PC-9 (cell line): ENCODE measurements around the gene CABLES2. TPM values are rescaled to one million over a fixed set of nuclear protein-coding genes. Genes with fewer than 3 reads are reported as not detected.

ENCODE experiments used
- BruUV-seq: library from RNA; stranded (reverse); fragments of 400-500 nt; replicated peaks from 2 replicates; lab custom pipeline; 2021; lab: Mats Ljungman, UMichigan
- CTCF ChIA-PET: fragments of 300-600 bp; sonication (Branson Sonifier 250); formaldehyde crosslinking; loops from one replicate; lab custom pipeline; 2022; ENCODE audit warnings: antibody characterized with exemption; lab: Charles Lee
- POLR2A ChIA-PET: fragments of 300-600 bp; sonication (Branson Sonifier 250); formaldehyde crosslinking; loops from one replicate; lab custom pipeline; 2022; ENCODE audit warnings: antibody characterized with exemption; ENCODE audit not compliant: unreplicated experiment; lab: Charles Lee
- DNase-seq, 2 experiments: peaks; one replicate each; pipeline versions ENCODE4 v3.0.0 to v3.0.0-alpha.2; 2015 to 2022; ENCODE audit warnings: mixed read lengths in 1 of 2
- H2AFZ ChIP-seq: fragments of 200-600 bp; sonication (generic); 2 replicates; pipeline ENCODE4 v1.8.1; 2017; ENCODE audit warnings: antibody characterized with exemption
- H3F3A ChIP-seq: fragments of 200-600 bp; sonication (generic); 2 replicates; pipeline ENCODE4 v1.8.1; 2017; ENCODE audit warnings: antibody characterized with exemption, mild to moderate bottlenecking, low read depth; ENCODE audit not compliant: insufficient read depth
- H3K27ac ChIP-seq: fragments of 200-600 bp; sonication (generic); 2 replicates; pipeline ENCODE4 v1.6.1; 2016; ENCODE audit warnings: mixed run types
- H3K27me3 ChIP-seq: fragments of 200-600 bp; sonication (generic); 2 replicates; pipeline ENCODE4 v1.6.1; 2016; ENCODE audit warnings: low read depth, mixed run types; ENCODE audit not compliant: insufficient read depth
- H3K36me3 ChIP-seq: fragments of 200-600 bp; sonication (generic); 2 replicates; pipeline ENCODE4 v1.6.1; 2016; ENCODE audit warnings: low read depth, mixed run types
- H3K4me1 ChIP-seq: fragments of 200-600 bp; sonication (generic); replicated peaks from 2 replicates; pipeline ENCODE4 v1.6.1; 2016; ENCODE audit warnings: mixed run types; ENCODE audit not compliant: insufficient read depth
- H3K4me2 ChIP-seq: fragments of 200-600 bp; sonication (generic); 2 replicates; pipeline ENCODE4 v1.6.1; 2017; ENCODE audit warnings: mixed run types
- H3K4me3 ChIP-seq: fragments of 200-600 bp; sonication (generic); 2 replicates; pipeline ENCODE4 v1.6.1; 2016; ENCODE audit warnings: mixed run types
- H3K79me2 ChIP-seq: fragments of 200-600 bp; sonication (generic); 2 replicates; pipeline ENCODE4 v1.6.1; 2017; ENCODE audit warnings: low read depth, mixed run types
- H3K9me2 ChIP-seq: fragments of 200-600 bp; sonication (generic); 2 replicates; pipeline ENCODE4 v1.8.1; 2017; ENCODE audit warnings: mild to moderate bottlenecking; ENCODE audit not compliant: insufficient read depth
- H3K9me3 ChIP-seq: fragments of 200-600 bp; sonication (generic); 2 replicates; pipeline ENCODE4 v1.8.1; 2016; ENCODE audit warnings: low read depth; ENCODE audit not compliant: insufficient read depth
- H4K20me1 ChIP-seq: fragments of 200-600 bp; sonication (generic); 2 replicates; pipeline ENCODE4 v1.8.1; 2017; ENCODE audit not compliant: insufficient read depth
- CTCF ChIP-seq: fragments of 200-600 bp; sonication (generic); conservative IDR thresholded peaks from 2 replicates; pipeline ENCODE4 v1.6.1; 2017; ENCODE audit warnings: mixed run types, antibody characterized with exemption, mild to moderate bottlenecking, moderate library complexity
- EZH2 ChIP-seq: fragments of 200-600 bp; sonication (generic); IDR thresholded peaks from 2 replicates; pipeline ENCODE4 v1.8.0; 2017; ENCODE audit warnings: antibody characterized with exemption, low read depth
- intact Hi-C: fragments of 100-400 bp; cut with micrococcal nuclease; formaldehyde crosslinking; loops from one replicate; pipeline ENCODE4 v1.10.0; 2022; ENCODE audit not compliant: unreplicated experiment
- total RNA-seq: library from RNA; stranded (reverse); gene quantifications from 2 replicates; pipeline ENCODE4 v1.2.3, GENCODE V29; 2021

CABLES2 gene
- total RNA-seq, 1 experiment from 2014 or later, result 14.1 TPM

DNA sequence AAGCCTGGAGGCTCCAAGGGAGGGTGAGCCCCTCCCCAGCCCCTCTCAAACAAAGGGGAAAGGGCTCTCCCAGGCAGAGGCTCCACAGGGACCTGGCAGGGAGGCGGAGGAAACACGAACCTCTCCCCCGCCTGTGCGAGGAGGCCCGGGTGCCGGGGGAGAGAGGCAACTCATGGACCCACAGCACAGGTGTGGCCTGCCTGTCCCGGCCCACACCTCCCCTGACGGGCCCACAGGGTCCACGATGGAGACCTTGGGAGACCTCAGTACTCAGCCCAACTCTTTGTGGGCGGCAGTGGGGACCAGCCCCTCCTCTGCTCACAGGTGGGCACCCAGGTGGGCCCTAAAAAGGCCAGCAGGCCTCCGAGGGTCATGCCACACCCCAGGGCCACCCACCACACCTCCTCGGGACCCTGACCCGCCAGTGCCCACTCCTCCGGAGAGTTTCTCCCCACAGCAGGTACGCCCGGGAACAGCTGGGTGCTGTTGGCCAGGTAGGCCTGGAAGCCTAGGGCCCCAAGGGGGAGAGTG is 52.2 kb downstream of the CABLES2 start:
- Histone ChIP-seq H3K9me2 (no peaks in the 10 kb centered on the region), H3K27me3 (no peaks in the 10 kb centered on the region), H3F3A (peaks cover 78% of the 10 kb centered on the region), H3K4me1 (peaks cover 96% of the 10 kb centered on the region), H3K27ac (peak overlapping the region; percentile 86), H2AFZ (no peak overlapping the region), H3K4me3 (no peak overlapping the region), H3K9me3 (no peaks in the 10 kb centered on the region), H3K4me2 (peak overlapping the region; percentile 91), H4K20me1 (peaks cover 25% of the 10 kb centered on the region; the same call in 1 of the 2 replicates), H3K79me2 (peaks cover 86% of the 10 kb centered on the region), H3K36me3 (peaks cover 8% of the 10 kb centered on the region; the same call in 1 of the 2 replicates)
- ChIA-PET POLR2A (no interaction called here), CTCF (no interaction called here)
- intact Hi-C loops, result loop anchor here (5.0 kb wide), 2 partner anchors 213 to 267 kb away; partner anchors contain the start of genes PSMA7 and SS18L1
- BruUV-seq, result no TSS peak
- no peak for DNase-seq
- TF ChIP-seq EZH2 (no peak), CTCF (no peak)

DNA sequence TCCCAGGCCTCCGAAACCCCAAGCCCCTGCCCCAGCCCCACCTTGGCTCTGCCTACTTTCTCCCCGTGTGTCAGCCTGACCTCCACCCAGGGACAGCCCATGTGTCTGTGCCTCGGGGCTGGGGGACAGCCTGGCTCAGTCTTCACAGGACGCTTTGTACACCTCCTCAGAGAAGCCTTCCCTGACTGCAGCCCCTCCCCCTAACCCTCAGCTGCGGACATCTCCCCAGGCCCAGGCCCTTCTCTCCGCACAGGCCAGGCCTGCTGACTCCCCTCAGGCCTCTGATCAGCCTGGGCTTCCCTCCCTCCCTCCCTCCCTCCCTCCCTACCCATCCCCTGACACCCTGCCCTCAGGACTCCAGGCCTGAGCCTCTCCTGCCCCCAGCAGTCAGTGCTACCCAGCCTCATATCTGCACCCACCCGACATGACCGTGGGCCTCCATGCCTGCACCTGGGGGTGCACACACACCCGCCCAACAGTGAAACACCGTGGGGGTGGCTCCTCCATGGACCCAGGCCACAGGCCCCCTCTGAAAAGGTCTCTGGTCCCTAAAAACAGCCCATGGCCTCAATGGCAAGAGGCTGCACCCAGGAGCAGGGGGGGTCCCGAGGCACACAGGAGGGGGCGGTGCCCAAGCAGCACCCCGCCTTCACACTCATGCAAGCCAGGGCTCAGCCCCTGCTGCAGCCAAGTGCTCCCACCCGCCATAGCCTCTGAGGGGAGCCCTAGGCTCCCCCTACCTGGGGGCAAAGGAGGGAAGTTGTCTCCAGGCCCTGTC is 52.9 kb downstream of the CABLES2 start:
- H3K9me2 ChIP-seq, result no peaks in the 10 kb centered on the region
- no peak overlapping the region for H2AFZ ChIP-seq
- peaks cover 79% of the 10 kb centered on the region for H3F3A ChIP-seq
- POLR2A ChIA-PET, result interaction anchor here (0.6 kb wide), 1 partner anchor 12 kb away, joined by 3 read pairs; no protein-coding TSS in a partner anchor
- peaks cover 88% of the 10 kb centered on the region for H3K79me2 ChIP-seq
- H4K20me1 ChIP-seq, result peaks cover 25% of the 10 kb centered on the region; the same call in 1 of the 2 replicates
- peak overlapping the region; percentile 91; the same call in 1 of the 2 replicates for H3K4me2 ChIP-seq
- H3K36me3 ChIP-seq, result peaks cover 8% of the 10 kb centered on the region
- no peaks in the 10 kb centered on the region for H3K27me3 ChIP-seq
- TF ChIP-seq CTCF, result no peak
- no peak for TF ChIP-seq EZH2
- no peaks in the 10 kb centered on the region for H3K9me3 ChIP-seq
- DNase-seq, result no peak
- BruUV-seq, result no TSS peak
- peaks cover 96% of the 10 kb centered on the region for H3K4me1 ChIP-seq
- CTCF ChIA-PET, result no interaction called here
- H3K27ac ChIP-seq, result peak overlapping the region; percentile 87
- intact Hi-C loops, result no loop called here
- no peak overlapping the region for H3K4me3 ChIP-seq

DNA sequence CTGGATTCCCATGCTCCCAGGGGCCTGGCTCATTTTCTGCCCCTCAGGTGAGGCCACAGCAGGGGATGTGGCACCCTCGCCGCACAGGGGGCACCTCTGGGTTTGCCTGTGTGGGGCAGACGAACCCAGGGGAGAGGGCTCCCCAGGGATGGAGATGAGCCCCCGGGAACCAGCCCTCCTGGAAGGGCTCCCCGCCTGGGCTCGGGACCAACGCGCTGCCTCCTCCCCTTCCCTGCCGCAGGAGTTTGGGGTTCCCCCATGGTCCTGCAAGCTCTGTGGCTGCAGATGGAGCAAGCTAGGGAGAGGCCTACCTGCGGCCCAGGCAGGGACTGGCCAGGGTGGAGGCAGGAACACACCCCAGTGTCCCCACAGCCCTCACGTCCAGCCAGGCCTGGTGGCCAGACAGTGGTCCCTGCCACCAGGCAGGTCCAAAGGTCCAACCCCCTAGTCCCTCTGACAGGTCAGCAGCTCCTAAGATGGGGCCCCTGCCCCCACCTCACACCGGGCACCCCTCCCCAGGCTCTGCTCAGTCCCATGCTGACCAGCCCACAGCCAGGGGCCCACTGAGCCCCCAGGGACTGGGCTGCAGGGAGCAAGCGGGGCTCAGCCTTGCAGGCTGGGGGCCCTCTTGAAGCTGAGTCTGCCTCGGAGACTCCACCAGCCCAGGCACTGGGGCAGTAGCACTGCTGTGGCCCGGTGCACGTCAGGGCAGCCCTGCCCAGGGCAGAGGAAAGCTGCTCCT is 53.6 kb downstream of the CABLES2 start:
- DNase-seq, result no peak
- Histone ChIP-seq H3F3A (peaks cover 78% of the 10 kb centered on the region), H3K4me1 (peaks cover 88% of the 10 kb centered on the region), H3K36me3 (peaks cover 8% of the 10 kb centered on the region), H3K4me2 (no peak overlapping the region; the same call in 1 of the 2 replicates), H3K27ac (peak overlapping the region; percentile 87), H4K20me1 (peaks cover 25% of the 10 kb centered on the region; the same call in 1 of the 2 replicates), H2AFZ (no peak overlapping the region), H3K4me3 (no peak overlapping the region), H3K27me3 (no peaks in the 10 kb centered on the region), H3K79me2 (peaks cover 87% of the 10 kb centered on the region), H3K9me3 (no peaks in the 10 kb centered on the region), H3K9me2 (no peaks in the 10 kb centered on the region)
- ChIA-PET CTCF (interaction anchor here (0.6 to 1.3 kb wide), 2 partner anchors 12 to 29 kb away, joined by 3 to 6 read pairs; no protein-coding TSS in a partner anchor), POLR2A (interaction anchor here (0.5 to 1.1 kb wide), 4 partner anchors 12 to 29 kb away, joined by 3 to 8 read pairs (median 5); no protein-coding TSS in a partner anchor)
- TF ChIP-seq EZH2, result no peak
- no peak for TF ChIP-seq CTCF
- intact Hi-C loops, result no loop called here
- BruUV-seq, result no TSS peak
